SKM-1 treated with dmso at 0.1 percent for 144 hours (cell line): ENCODE measurements around the gene RTN1.
A peak's percentile ranks its signal among the peaks of the same experiment; 100 is the strongest.

Experiments used
- DNase-seq: peaks from one replicate; lab custom pipeline; 2025; ENCODE audit not compliant: unreplicated experiment; lab: John Stamatoyannopoulos, UW

Gene RTN1

GRCh38 chr14:59852350-59852749 lies 18.2 kb downstream of the RTN1 start:
- DNase-seq, result no peak

DNA sequence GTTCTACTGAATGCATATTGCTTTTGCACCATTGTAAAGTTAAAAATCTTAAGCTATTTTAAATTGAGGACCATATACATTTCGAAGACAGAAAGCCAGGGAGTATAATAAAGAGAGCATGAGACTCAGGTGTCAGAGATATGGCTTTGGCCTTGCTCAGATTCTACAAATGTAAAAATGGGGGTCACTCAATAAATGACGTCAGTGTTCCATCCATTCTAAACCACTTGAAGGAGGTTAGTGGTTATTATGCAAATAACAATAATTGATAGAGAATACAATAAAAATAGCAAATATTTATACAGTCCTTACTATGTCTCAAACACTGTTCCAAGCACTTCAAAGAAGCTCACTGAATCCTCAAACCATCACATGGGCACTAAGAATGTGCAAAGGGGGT lies 20.1 kb downstream of the RTN1 start:
- DNase-seq, result no peak

DNA sequence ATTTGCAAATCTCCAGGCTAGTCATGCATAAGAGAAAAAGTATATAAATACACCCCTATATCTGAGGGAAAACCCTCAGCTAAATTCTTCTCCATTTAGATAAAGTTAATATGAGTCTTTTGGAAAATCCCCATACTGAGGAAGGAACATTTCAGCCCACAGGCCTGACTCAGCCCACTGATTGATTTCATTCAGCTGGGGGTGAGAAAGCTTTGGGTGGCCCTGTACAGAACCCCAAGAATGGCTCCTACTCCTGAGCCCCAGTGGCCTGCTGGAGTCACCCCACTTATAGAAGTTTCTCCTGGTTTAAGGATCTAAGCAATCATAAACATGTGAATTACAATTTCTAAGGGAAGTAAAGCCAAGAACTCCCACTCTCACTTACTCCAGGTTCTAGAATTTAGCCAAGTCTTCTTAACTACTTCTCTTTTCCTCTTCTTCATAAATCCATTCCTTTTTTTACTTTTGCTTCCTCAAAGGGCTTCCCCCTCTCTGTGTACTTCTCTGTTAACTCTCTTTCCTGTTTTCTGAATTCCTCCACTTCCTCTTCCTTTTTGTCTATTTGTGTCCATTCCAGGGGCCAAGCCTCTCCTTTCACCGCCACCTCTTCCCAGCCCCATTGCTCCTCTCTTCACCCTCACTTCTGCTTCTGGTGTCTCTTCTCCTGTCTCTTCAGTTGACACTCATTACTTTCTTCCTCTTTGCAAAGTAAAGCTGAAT lies 21.0 kb downstream of the RTN1 start:
- DNase-seq, result peak; percentile 83

DNA sequence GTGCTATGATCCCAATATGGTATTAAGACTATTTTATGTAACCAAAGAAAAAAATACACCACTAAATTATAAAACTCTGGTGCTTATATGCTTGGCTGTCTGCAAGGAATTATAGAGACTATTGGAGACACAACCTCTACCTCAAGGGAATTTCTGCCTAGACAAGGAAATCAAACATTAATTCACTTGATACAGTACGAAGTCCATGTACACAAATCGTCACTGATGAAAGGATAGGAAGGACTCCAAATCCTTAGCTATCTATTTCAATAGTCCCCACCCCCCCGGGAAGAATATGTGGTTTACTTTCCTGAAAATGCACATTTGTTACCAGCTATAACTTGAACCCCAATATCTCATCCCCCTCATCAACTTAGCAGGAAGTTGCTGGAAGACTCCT lies 21.9 kb downstream of the RTN1 start:
- no peak for DNase-seq

DNA sequence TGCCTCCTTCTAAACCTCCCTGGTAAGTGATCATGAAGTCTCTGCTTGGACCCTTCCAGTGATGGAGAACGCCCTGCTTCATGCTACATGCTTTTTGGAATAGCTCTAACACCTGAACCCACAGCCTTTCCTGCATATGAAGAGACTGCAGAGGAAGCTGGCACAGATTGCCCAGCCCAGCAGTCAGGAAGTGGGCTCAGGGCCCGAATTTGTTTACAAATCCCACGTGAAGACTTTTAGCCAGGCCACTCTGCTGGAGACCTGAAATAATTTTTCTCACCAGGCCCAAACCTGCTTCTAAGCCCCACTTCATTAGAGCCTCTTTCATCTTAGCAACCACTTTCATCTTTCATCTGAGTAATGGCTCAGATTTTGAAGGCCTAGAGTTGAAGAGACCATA lies 22.9 kb downstream of the RTN1 start:
- no peak for DNase-seq

GRCh38 chr14:59846595-59846994 lies 24.0 kb downstream of the RTN1 start:
- DNase-seq, result no peak

- no peak for DNase-seq
These were observed 25.3 kb downstream of the RTN1 start for GRCh38 chr14:59845245-59845644.

DNA sequence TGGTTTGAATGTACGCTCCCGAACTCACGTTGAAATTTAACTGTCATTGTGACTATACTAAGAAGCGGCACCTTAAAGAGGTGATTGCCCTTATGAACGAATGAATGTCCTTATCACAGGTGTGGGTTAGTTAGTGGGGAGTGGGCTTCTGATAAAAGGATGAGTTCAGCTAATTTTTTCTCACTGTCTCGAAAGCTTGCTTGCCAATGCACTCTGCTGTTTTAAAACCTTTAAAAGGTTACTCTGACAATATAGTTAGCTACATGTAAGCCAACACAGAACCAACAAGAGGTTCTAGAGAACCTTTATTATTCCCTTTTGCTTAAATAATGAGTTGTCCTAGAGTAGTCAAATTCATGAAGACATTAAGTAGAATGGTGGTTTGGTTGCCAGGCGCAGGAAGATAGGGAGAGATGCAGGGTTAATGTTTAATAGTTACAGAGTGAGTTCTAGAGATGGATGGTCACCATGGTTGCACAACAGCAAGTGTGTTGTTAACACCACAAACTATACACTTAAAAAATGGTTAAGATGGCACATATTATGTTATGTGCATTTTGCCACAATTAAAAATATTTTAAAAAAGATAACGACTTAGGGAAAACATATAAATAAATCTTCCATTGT lies 26.3 kb downstream of the RTN1 start:
- DNase-seq, result no peak

DNA sequence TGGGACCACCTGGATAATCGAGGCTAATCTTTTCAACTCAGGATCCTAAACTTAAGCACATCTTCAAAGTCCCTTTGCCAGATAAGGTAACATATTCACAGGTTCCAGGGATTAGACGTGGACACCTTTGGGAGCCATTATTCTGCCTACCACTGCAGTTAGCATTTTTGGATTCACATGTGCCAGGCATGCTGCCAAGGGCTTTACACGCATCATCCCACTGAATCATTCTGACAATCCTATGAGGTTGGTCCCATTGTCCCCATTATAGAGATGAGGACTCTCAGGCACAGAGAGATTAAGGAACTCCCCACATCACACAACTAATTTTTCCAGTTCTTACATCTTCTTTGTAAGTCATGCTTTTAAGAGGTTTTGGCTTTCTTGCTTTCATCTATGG lies 34.5 kb downstream of the RTN1 start:
- no peak for DNase-seq

- DNase-seq, result no peak
These were observed 37.8 kb downstream of the RTN1 start for GRCh38 chr14:59832653-59833294.

DNA sequence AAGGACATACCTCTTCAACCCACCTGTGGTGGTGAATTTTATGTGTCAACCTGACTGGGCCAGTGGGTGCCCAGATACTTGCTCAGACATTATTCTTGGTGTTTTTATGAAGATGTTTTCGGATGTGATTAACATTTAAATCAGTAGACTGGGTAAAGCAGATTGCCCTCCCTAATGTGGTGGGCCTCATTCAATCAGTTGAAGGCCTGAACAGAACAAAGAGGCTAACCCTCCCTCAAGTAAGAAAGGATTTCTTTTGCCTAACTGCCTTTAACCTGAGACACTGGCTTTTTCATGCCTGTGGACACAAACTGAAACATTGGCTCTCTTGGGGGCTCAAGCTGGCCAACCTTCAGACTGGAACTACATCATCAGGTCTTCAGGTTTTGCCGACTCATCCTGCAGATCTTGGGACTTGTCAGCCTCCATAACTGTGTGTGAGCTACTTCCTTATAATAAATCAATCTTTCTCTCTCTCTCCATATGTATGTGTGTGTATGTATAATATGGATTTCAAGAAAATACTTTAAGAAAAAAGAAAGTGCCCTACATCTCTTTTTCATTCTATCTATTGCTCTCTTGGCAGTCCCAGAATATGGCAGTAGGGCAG lies 39.4 kb downstream of the RTN1 start:
- DNase-seq, result no peak

GRCh38 chr14:59830338-59830734 lies 40.2 kb downstream of the RTN1 start:
- no peak for DNase-seq

DNA sequence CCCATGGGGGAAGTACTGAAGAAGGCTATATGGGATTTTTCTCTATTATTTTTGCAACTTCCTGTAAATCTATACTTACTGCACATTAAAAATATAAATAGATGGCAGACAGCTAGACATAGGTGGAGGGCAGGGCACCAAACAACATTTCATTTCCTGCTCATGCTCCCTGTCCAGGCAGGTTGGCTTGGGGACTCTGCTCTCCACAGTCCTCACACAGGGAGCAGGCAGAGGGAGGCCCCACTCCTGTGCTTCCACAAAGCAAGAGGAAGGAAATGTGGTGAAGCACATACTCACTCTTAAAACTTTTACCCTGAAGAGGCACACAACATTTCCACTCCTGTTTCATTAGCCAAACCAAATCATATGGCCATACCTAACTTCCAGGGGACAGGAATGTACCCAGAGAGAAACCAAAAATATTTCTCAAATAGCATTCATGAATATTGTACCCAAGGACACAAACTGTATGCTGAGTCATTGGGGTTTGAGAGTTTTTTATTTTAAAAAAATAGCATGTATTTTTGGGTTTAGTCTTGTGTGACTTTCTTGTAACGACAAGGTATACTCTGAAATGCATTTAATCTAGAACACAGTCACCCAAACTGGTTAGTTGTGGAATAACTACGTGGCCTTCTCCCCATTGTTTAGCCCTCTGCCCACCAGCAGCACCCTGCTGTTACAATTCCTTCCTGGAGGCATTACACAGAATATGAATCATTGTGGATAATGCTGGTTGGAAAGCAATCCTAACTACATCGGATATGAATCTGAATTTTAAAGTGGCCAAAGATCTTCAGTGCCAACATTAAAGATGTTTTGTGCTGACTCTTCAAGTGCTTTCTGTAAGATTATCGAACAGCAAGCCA lies 40.9 kb downstream of the RTN1 start:
- no peak for DNase-seq

DNA sequence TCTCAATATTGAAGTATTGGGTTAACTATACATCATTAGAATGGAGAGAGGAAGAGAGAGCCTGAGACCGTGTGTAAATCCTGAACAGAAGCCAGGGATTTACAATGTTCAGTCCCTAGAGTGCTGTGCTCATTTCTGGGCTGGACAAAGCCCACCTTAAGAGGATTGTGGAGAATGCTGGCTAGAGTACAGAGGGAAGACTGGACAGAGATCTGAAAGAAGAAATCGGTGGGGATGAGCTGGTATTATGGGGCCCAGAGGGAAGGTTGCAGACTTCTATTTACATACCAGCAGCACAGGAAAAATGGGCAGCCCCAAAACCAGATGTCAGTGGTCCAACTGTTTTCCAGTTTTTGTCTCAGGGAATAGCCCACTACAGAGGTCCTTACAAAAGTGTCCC lies 42.3 kb downstream of the RTN1 start:
- DNase-seq, result no peak

DNA sequence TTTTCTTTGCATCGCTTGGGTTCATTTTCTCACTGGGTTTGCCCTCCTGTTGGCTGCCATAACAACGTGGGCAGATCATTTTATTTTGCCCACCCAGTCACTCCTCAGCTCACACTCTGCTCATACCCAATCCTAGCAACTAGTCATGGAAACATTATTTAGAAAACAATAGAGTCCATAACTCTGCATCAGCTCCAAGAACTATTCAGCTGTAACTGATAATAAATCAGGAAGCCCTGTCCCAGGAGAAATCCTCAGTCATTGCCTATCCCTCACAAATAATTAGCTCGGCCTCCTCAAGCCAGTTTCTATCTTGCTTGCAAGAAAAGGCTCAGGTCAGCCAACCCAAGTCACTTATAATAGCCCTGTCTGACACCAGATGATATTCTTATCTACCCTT lies 43.2 kb downstream of the RTN1 start:
- DNase-seq, result no peak

DNA sequence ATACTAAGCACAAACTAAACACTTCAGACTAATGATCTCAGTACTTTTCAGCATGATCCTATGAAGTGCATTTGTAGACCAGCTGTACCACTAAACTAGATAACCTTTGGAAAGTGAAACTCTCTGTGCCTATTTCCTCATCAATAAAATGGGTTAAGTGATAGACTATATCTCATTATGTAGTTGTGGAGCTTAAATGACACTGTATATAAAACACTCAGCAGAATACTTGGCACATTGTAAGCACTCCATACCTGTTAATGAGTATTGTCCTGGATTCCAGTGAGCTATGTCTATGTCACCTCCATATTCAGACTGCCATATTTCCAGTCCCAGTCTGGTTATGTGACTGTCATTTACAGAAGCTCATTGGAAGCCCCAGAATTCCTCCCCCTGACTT lies 44.4 kb downstream of the RTN1 start:
- DNase-seq, result no peak

- DNase-seq, result no peak
These were observed 47.4 kb downstream of the RTN1 start for GRCh38 chr14:59823179-59823578.

DNA sequence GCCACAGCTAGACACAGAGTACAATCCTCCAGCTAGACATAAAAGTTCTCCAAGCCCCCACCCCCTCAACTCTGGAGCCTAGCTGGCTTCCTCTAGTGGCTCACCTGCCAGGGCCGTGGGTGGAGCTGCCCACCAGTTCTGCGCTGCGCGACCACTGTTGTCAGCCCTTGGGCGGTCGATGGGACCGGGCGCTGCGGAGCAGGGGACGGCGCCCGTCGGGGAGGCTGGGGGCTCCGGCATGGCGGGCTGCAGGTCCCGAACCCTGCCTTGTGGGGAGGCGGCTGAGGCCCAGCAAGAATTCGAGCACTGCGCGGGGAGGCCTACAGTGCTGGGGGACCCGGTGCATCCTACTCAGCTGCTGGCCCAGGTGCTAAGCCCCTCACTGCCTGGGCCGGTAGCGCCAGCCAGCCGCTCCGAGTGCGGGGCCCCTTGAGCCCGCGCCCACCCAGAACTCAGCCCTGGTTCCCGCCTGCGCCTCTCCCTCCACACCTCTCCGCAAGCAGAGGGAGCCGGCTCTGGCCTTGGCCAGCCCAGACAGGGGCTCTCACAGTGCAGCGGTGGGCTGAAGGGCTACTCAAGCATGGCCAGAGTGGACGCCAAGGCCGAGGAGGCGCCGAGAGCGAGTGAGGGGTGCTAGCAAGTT lies 51.0 kb downstream of the RTN1 start:
- no peak for DNase-seq

DNA sequence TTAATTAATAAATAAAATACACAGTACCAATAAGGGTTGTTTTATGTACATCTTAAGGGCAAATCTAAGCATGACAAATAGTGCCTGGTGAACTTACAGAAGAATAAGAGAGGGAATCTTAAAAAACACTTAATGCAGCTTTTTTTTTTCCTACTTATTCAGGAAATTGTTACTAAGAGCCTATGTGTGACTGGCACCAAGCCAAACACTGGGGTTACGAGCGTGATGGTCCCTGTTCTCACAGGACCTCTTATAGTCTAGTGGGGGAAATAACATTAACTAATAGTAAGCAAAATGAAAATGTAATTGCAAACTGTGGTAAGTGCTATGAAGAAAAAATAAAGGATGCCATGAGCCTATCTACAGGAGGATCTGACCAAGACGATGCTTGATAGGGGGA lies 53.6 kb downstream of the RTN1 start:
- DNase-seq, result no peak

DNA sequence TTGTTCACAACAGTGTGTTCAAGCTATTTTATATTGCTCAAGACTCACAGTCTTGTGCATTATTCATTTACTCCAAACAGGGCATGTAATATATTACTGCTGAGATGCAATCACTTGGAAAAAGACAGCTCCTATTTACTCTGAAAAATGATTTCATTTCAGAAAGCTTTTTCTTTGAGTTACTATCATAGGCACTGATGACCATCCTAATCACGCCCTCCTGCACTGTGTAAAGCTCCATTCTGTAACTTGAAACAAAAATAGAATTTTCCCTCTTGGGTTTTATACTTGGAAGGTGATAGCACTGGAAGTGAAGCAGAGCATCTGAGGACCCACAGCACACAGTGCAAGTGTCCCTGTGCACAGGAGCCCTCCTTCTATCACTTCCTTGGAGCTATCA lies 55.6 kb downstream of the RTN1 start:
- DNase-seq, result no peak

- DNase-seq, result no peak
These were observed 58.8 kb downstream of the RTN1 start for GRCh38 chr14:59811815-59812214.
